ENCODE results near the gene PLEKHA4. TPM values are rescaled to one million over a fixed set of nuclear protein-coding genes. Genes with fewer than 3 reads are reported as not detected.
"Not testable (repeated sequence)": the region's sequence is repeated elsewhere in the genome, so short reads cannot be mapped to it uniquely, and the experiment has no call there.

PLEKHA4 gene
- total RNA-seq, 2 experiments from 2014 or later: 8.1 to 8.4 TPM

DNA sequence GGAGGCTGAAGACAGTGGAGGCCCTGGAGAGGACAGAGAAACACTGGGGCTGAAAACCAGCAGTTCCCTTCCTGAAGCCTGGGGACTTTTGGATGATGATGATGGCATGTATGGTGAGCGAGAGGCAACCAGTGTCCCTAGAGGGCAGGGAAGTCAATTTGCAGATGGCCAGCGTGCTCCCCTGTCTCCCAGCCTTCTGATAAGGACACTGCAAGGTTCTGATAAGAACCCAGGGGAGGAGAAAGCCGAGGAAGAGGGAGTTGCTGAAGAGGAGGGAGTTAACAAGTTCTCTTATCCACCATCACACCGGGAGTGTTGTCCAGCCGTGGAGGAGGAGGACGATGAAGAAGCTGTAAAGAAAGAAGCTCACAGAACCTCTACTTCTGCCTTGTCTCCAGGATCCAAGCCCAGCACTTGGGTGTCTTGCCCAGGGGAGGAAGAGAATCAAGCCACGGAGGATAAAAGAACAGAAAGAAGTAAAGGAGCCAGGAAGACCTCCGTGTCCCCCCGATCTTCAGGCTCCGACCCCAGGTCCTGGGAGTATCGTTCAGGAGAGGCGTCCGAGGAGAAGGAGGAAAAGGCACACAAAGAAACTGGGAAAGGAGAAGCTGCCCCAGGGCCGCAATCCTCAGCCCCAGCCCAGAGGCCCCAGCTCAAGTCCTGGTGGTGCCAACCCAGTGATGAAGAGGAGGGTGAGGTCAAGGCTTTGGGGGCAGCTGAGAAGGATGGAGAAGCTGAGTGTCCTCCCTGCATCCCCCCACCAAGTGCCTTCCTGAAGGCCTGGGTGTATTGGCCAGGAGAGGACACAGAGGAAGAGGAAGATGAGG, 5.3 kb upstream of the PLEKHA4 start:
- no peaks in the 10 kb centered on the region for H3K9me2 ChIP-seq (ENCODE audit: insufficient read depth, low read length)
- H3K27ac ChIP-seq (ENCODE audit: low read depth, low read length, poor library complexity, severe bottlenecking): peak overlapping the region; percentile 99
- POLR2A ChIA-PET: interaction anchor here (1.1 to 1.7 kb wide), 3 partner anchors 21 to 79 kb away, joined by 3 read pairs; no protein-coding TSS in a partner anchor
- intact Hi-C loops (cut with micrococcal nuclease; ENCODE audit: unreplicated experiment): loop anchor here (1.0 kb wide), 1 partner anchor 92 kb away; the partner anchor contains the start of gene FTL
- peaks cover 41% of the 10 kb centered on the region for H3K36me3 ChIP-seq (ENCODE audit: insufficient read depth, low read length)
- peaks cover 59% of the 10 kb centered on the region for H3K4me1 ChIP-seq (ENCODE audit: insufficient read depth, low read length, poor library complexity, severe bottlenecking)
- H3K4me2 ChIP-seq (ENCODE audit: low read length): peak overlapping the region; percentile 99
- peaks cover 8% of the 10 kb centered on the region; the same call in 1 of the 2 replicates for H3K9me3 ChIP-seq (ENCODE audit: low read length)
- TF ChIP-seq EZH2phosphoT487 (IDR thresholded peaks at IDR 0.05; ENCODE audit: borderline replicate concordance, low read depth, low read length): no peak
- peaks cover 30% of the 10 kb centered on the region for H3K79me2 ChIP-seq (ENCODE audit: insufficient read depth, low read depth, low read length)
- H2AFZ ChIP-seq (ENCODE audit: low read length): no peak overlapping the region
- CTCF ChIA-PET (ENCODE audit: unreplicated experiment): interaction anchor here (1.1 kb wide), 1 partner anchor 31 kb away, joined by 4 read pairs; no protein-coding TSS in a partner anchor
- H3K4me3 ChIP-seq (ENCODE audit: low read depth, low read length, poor library complexity, severe bottlenecking): peak overlapping the region; percentile 84
- no TSS peak for BruUV-seq (replicated peaks)
- DNase-seq (ENCODE audit: low spot score): no peak
- H4K20me1 ChIP-seq (ENCODE audit: insufficient read depth, low read length): peaks cover 9% of the 10 kb centered on the region

DNA sequence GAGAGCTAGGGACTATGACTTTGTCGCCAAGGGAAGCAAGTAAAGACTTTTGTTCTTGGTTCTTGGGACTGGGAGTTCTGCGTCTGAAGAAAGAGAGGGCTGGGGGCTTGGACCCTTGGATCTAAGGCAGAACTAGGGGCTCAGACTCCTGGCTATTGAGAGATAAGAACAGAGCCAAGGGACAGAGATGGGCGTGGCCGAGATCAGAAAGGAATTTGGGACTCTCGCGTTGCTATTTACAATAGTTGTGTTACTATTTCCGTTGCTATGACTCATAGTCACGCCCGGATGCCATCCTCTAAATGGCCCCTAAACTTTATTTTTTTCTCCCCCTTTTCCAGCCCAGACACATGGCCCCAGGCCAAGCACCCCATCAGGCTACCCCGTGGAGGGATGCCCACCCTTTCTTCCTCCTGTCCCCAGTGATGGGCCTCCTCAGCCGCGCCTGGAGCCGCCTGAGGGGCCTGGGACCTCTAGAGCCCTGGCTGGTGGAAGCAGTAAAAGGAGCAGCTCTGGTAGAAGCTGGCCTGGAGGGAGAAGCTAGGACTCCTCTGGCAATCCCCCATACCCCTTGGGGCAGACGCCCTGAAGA, 4.6 kb upstream of the PLEKHA4 start:
- peak overlapping the region; percentile 99 for H3K4me2 ChIP-seq (ENCODE audit: low read length)
- peak overlapping the region; percentile 99 for H3K27ac ChIP-seq (ENCODE audit: low read depth, low read length, poor library complexity, severe bottlenecking)
- peak overlapping the region; percentile 84 for H3K4me3 ChIP-seq (ENCODE audit: low read depth, low read length, poor library complexity, severe bottlenecking)
- H2AFZ ChIP-seq (ENCODE audit: low read length): no peak overlapping the region; the same call in 1 of the 2 replicates
- peaks cover 30% of the 10 kb centered on the region for H3K79me2 ChIP-seq (ENCODE audit: insufficient read depth, low read depth, low read length)
- no TSS peak for BruUV-seq (replicated peaks)
- H4K20me1 ChIP-seq (ENCODE audit: insufficient read depth, low read length): peaks cover 9% of the 10 kb centered on the region
- POLR2A ChIA-PET: interaction anchor here (1.1 to 1.7 kb wide), 3 partner anchors 22 to 80 kb away, joined by 3 read pairs; no protein-coding TSS in a partner anchor
- peaks cover 36% of the 10 kb centered on the region for H3K36me3 ChIP-seq (ENCODE audit: insufficient read depth, low read length)
- intact Hi-C loops (cut with micrococcal nuclease; ENCODE audit: unreplicated experiment): loop anchor here (1.0 kb wide), 1 partner anchor 92 kb away; the partner anchor contains the start of gene FTL
- CTCF ChIA-PET (ENCODE audit: unreplicated experiment): interaction anchor here (1.1 kb wide), 1 partner anchor 30 kb away, joined by 4 read pairs; no protein-coding TSS in a partner anchor
- peaks cover 59% of the 10 kb centered on the region for H3K4me1 ChIP-seq (ENCODE audit: insufficient read depth, low read length, poor library complexity, severe bottlenecking)
- peak; percentile 89 for DNase-seq (ENCODE audit: low spot score)
- H3K9me3 ChIP-seq (ENCODE audit: low read length): peaks cover 8% of the 10 kb centered on the region; the same call in 1 of the 2 replicates
- no peak for TF ChIP-seq EZH2phosphoT487 (IDR thresholded peaks at IDR 0.05; ENCODE audit: borderline replicate concordance, low read depth, low read length)
- TF ChIP-seq, protein P1, sequence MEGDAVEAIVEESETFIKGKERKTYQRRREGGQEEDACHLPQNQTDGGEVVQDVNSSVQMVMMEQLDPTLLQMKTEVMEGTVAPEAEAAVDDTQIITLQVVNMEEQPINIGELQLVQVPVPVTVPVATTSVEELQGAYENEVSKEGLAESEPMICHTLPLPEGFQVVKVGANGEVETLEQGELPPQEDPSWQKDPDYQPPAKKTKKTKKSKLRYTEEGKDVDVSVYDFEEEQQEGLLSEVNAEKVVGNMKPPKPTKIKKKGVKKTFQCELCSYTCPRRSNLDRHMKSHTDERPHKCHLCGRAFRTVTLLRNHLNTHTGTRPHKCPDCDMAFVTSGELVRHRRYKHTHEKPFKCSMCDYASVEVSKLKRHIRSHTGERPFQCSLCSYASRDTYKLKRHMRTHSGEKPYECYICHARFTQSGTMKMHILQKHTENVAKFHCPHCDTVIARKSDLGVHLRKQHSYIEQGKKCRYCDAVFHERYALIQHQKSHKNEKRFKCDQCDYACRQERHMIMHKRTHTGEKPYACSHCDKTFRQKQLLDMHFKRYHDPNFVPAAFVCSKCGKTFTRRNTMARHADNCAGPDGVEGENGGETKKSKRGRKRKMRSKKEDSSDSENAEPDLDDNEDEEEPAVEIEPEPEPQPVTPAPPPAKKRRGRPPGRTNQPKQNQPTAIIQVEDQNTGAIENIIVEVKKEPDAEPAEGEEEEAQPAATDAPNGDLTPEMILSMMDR (conservative IDR thresholded peaks at IDR 0.05; ENCODE audit: low read length): no peak
- no peaks in the 10 kb centered on the region for H3K9me2 ChIP-seq (ENCODE audit: insufficient read depth, low read length)

DNA sequence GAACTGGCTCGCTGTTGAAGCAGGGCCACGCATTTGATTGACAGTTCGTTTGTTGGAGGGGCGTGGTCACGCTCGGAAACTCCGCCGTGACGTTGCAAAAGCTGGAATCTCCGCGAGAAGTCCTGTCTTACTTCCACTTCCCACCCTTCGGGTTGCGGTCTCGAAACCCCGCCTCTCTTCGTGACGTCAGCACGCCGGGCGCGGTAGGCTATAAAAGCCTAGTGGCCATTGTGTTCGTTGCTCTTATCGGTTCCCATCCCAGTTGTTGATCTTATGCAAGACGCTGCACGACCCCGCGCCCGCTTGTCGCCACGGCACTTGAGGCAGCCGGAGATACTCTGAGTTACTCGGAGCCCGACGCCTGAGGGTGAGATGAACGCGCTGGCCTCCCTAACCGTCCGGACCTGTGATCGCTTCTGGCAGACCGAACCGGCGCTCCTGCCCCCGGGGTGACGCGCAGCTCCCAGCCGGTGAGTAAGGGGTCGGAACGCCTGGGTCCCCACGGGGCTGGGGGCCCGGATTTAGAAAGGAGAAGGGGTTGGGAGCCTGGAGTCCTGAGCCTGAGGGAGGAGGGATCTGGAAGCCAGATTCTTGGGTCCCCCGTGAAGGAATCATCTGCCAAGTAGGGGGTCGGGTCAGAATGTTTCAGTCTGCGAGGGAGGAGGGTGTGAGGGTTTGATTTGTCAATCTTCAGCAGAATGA, 3.9 kb upstream of the PLEKHA4 start, which contains the start of gene PPP1R15A:
TSS of gene PPP1R15A (plus strand) at position 240 of the 702 bp plus-strand sequence. CDS start 813 bp downstream, outside the sequence.
- peaks cover 9% of the 10 kb centered on the region for H4K20me1 ChIP-seq (ENCODE audit: insufficient read depth, low read length)
- intact Hi-C loops (cut with micrococcal nuclease; ENCODE audit: unreplicated experiment): no loop called here
- H3K9me2 ChIP-seq (ENCODE audit: insufficient read depth, low read length): no peaks in the 10 kb centered on the region
- H2AFZ ChIP-seq (ENCODE audit: low read length): peak within 1 kb of the TSS; percentile 76; the same call in 1 of the 2 replicates
- H3K9me3 ChIP-seq (ENCODE audit: low read length): peaks cover 2% of the 10 kb centered on the region; the same call in 1 of the 2 replicates
- peak; percentile 98 for DNase-seq (ENCODE audit: low spot score)
- no peak for TF ChIP-seq EZH2phosphoT487 (IDR thresholded peaks at IDR 0.05; ENCODE audit: borderline replicate concordance, low read depth, low read length)
- TF ChIP-seq, protein P1 (conservative IDR thresholded peaks at IDR 0.05; ENCODE audit: low read length): no peak
- peak within 1 kb of the TSS; percentile 99 for H3K4me2 ChIP-seq (ENCODE audit: low read length)
- H3K4me1 ChIP-seq (ENCODE audit: insufficient read depth, low read length, poor library complexity, severe bottlenecking): peaks cover 57% of the 10 kb centered on the region
- TSS peak; percentile 79 for BruUV-seq (replicated peaks)
- H3K36me3 ChIP-seq (ENCODE audit: insufficient read depth, low read length): peaks cover 29% of the 10 kb centered on the region
- ChIA-PET CTCF (ENCODE audit: unreplicated experiment) (interaction anchor here (1.1 kb wide), 1 partner anchor 30 kb away, joined by 4 read pairs; no protein-coding TSS in a partner anchor), POLR2A (interaction anchor here (1.1 to 1.7 kb wide), 2 partner anchors 22 to 46 kb away, joined by 3 read pairs; no protein-coding TSS in a partner anchor)
- H3K4me3 ChIP-seq (ENCODE audit: low read depth, low read length, poor library complexity, severe bottlenecking): peak within 1 kb of the TSS; percentile 84
- H3K27ac ChIP-seq (ENCODE audit: low read depth, low read length, poor library complexity, severe bottlenecking): peak within 1 kb of the TSS; percentile 99
- peaks cover 30% of the 10 kb centered on the region for H3K79me2 ChIP-seq (ENCODE audit: insufficient read depth, low read depth, low read length)

DNA sequence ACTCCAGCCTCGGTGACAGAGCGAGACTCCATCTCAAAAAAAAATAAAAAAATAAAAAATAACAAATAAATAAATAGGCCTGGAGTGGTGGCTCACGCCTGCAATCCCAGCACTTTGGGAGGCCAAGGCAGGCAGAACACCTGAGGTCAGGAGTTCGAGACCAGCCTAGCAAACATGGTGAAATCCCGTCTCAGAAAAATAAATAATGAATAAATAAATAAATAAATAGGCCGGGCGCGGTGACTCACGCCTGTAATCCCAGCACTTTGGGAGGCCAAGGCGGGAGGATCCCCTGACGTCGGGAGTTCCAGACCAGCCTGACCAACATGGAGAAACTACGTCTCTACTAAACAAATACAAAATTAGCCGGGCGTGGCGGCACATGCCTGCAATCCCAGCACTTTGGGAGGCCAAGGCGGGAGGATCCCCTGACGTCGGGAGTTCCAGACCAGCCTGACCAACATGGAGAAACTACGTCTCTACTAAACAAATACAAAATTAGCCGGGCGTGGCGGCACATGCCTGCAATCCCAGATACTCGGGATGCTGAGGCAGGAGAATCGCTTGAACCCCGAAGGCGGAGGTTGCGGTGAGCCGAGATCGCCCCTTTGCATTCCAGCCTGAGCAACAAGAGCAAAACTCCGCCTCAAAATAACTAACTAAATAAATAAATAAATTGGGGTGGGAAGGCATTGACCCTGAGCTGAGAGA, 3.2 kb upstream of the PLEKHA4 start:
- peaks cover 55% of the 10 kb centered on the region for H3K4me1 ChIP-seq (ENCODE audit: insufficient read depth, low read length, poor library complexity, severe bottlenecking)
- H3K27ac ChIP-seq (ENCODE audit: low read depth, low read length, poor library complexity, severe bottlenecking); CTCF ChIA-PET (ENCODE audit: unreplicated experiment); H3K9me3 ChIP-seq (ENCODE audit: low read length); BruUV-seq (replicated peaks); intact Hi-C loops (cut with micrococcal nuclease; ENCODE audit: unreplicated experiment); H3K9me2 ChIP-seq (ENCODE audit: insufficient read depth, low read length); H4K20me1 ChIP-seq (ENCODE audit: insufficient read depth, low read length); DNase-seq (ENCODE audit: low spot score): not testable (repeated sequence)
- H3K4me3 ChIP-seq (ENCODE audit: low read depth, low read length, poor library complexity, severe bottlenecking): peak overlapping the region; percentile 84
- H2AFZ ChIP-seq (ENCODE audit: low read length): peak overlapping the region; percentile 76; the same call in 1 of the 2 replicates
- POLR2A ChIA-PET: interaction anchor here (0.6 kb wide), 1 partner anchor 89 kb away, joined by 6 read pairs; no protein-coding TSS in a partner anchor
- peaks cover 30% of the 10 kb centered on the region for H3K79me2 ChIP-seq (ENCODE audit: insufficient read depth, low read depth, low read length)
- H3K4me2 ChIP-seq (ENCODE audit: low read length): peak overlapping the region; percentile 50; the same call in 1 of the 2 replicates
- H3K36me3 ChIP-seq (ENCODE audit: insufficient read depth, low read length): peaks cover 27% of the 10 kb centered on the region

Measured in OCI-LY7 (cell line).